Astrocyte (in vitro differentiated cells and primary cell): ENCODE results near the gene MEGF6. TPM values are rescaled to one million over a fixed set of nuclear protein-coding genes. Genes with fewer than 3 reads are reported as not detected.

ENCODE experiments used
- DNase-seq: peaks from one replicate; pipeline ENCODE4 v3.0.0-alpha.2; 2010; ENCODE audit warnings: low read depth
- FAIRE-seq: peaks from 2 replicates; lab custom pipeline; 2011; peaks lifted over from hg19 to GRCh38; lab: Jason Lieb, UNC
- H2AFZ ChIP-seq: 2 replicates; pipeline ENCODE4 v1.6.0; 2012; ENCODE audit warnings: low read depth, low read length, inconsistent platforms
- H3K27ac ChIP-seq: 2 replicates; pipeline ENCODE4 v1.5.1; 2011; ENCODE audit warnings: low read depth, low read length, inconsistent platforms
- H3K27me3 ChIP-seq: 2 replicates; pipeline ENCODE4 v1.6.0; 2011; ENCODE audit warnings: low read length, inconsistent platforms; ENCODE audit not compliant: insufficient read depth
- H3K36me3 ChIP-seq: 2 replicates; pipeline ENCODE4 v1.5.1; 2011; ENCODE audit warnings: low read length, inconsistent platforms; ENCODE audit not compliant: insufficient read depth
- H3K4me1 ChIP-seq: 2 replicates; pipeline ENCODE4 v1.5.1; 2011; ENCODE audit warnings: low read length, inconsistent platforms; ENCODE audit not compliant: insufficient read depth
- H3K4me2 ChIP-seq: 2 replicates; pipeline ENCODE4 v1.6.0; 2012; ENCODE audit warnings: low read length, inconsistent platforms
- H3K4me3 ChIP-seq: 2 replicates; pipeline ENCODE4 v1.5.1; 2011; ENCODE audit warnings: low read depth, mild to moderate bottlenecking, low read length, inconsistent platforms; ENCODE audit not compliant: insufficient read depth
- H3K79me2 ChIP-seq: 2 replicates; pipeline ENCODE4 v1.6.0; 2012; ENCODE audit warnings: mild to moderate bottlenecking, low read length, inconsistent platforms; ENCODE audit not compliant: insufficient read depth
- H3K9ac ChIP-seq: 2 replicates; pipeline ENCODE4 v1.6.0; 2012; ENCODE audit warnings: mild to moderate bottlenecking, low read length, inconsistent platforms
- H3K9me3 ChIP-seq: 2 replicates; pipeline ENCODE4 v1.5.1; 2012; ENCODE audit warnings: low read depth, mild to moderate bottlenecking, low read length, inconsistent platforms; ENCODE audit not compliant: insufficient read depth
- H4K20me1 ChIP-seq: 2 replicates; pipeline ENCODE4 v1.6.0; 2012; ENCODE audit warnings: low read length, inconsistent platforms; ENCODE audit not compliant: insufficient read depth
- H3K27ac Mint-ChIP-seq: one replicate; pipeline ENCODE4 v1.8.0; 2021; ENCODE audit warnings: mild to moderate bottlenecking, mixed read lengths; ENCODE audit not compliant: unreplicated experiment
- H3K27me3 Mint-ChIP-seq: one replicate; pipeline ENCODE4 v1.8.0; 2021; ENCODE audit warnings: low read depth, mixed read lengths; ENCODE audit not compliant: unreplicated experiment
- H3K36me3 Mint-ChIP-seq: one replicate; pipeline ENCODE4 v1.8.0; 2021; ENCODE audit warnings: low read depth, mixed read lengths; ENCODE audit not compliant: unreplicated experiment
- H3K4me1 Mint-ChIP-seq: one replicate; pipeline ENCODE4 v1.8.0; 2021; ENCODE audit warnings: low read depth, mixed read lengths; ENCODE audit not compliant: unreplicated experiment
- H3K4me3 Mint-ChIP-seq: one replicate; pipeline ENCODE4 v1.8.0; 2021; ENCODE audit warnings: mild to moderate bottlenecking, moderate library complexity, mixed read lengths; ENCODE audit not compliant: unreplicated experiment
- H3K9me3 Mint-ChIP-seq: one replicate; pipeline ENCODE4 v1.8.0; 2021; ENCODE audit warnings: mild to moderate bottlenecking, mixed read lengths; ENCODE audit not compliant: unreplicated experiment
- EZH2 ChIP-seq: IDR thresholded peaks from 2 replicates; pipeline ENCODE4 v1.6.1; 2012; ENCODE audit warnings: mild to moderate bottlenecking, low read length, inconsistent platforms; ENCODE audit not compliant: insufficient read depth
- total RNA-seq: library from RNA; stranded (reverse); gene quantifications from 2 replicates; pipeline ENCODE4 v1.2.1, GENCODE V29; 2021
- TF ChIP-seq, protein P1 (sequence below): IDR thresholded peaks from 2 replicates; pipeline ENCODE4 v1.5.1; 2011; ENCODE audit warnings: low read depth, mild to moderate bottlenecking, inconsistent platforms, low read length, moderate library complexity; ENCODE audit not compliant: insufficient read depth

Gene MEGF6
- total RNA-seq, 1 donor from 2014 or later = 14.8 TPM

- H2AFZ ChIP-seq = no peak overlapping the region
- no peak overlapping the region for H3K4me2 ChIP-seq
- H3K9me3 ChIP-seq = no peaks in the 10 kb centered on the region
- H3K4me1 Mint-ChIP-seq = peaks cover 4% of the 10 kb centered on the region
- H3K4me1 ChIP-seq = peaks cover 16% of the 10 kb centered on the region
- H3K4me3 Mint-ChIP-seq = no peak overlapping the region
- peaks cover 2% of the 10 kb centered on the region for H3K27me3 ChIP-seq
- TF ChIP-seq EZH2 = no peak
- TF ChIP-seq, protein P1, sequence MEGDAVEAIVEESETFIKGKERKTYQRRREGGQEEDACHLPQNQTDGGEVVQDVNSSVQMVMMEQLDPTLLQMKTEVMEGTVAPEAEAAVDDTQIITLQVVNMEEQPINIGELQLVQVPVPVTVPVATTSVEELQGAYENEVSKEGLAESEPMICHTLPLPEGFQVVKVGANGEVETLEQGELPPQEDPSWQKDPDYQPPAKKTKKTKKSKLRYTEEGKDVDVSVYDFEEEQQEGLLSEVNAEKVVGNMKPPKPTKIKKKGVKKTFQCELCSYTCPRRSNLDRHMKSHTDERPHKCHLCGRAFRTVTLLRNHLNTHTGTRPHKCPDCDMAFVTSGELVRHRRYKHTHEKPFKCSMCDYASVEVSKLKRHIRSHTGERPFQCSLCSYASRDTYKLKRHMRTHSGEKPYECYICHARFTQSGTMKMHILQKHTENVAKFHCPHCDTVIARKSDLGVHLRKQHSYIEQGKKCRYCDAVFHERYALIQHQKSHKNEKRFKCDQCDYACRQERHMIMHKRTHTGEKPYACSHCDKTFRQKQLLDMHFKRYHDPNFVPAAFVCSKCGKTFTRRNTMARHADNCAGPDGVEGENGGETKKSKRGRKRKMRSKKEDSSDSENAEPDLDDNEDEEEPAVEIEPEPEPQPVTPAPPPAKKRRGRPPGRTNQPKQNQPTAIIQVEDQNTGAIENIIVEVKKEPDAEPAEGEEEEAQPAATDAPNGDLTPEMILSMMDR = no peak
- no peaks in the 10 kb centered on the region for H3K36me3 ChIP-seq
- peaks cover 17% of the 10 kb centered on the region for H3K27me3 Mint-ChIP-seq
- FAIRE-seq (no peak), DNase-seq (no peak)
- H3K27ac Mint-ChIP-seq = no peak overlapping the region
- no peak overlapping the region for H3K9ac ChIP-seq
- H4K20me1 ChIP-seq = no peaks in the 10 kb centered on the region
- no peaks in the 10 kb centered on the region for H3K36me3 Mint-ChIP-seq
- H3K79me2 ChIP-seq = no peaks in the 10 kb centered on the region
- no peak overlapping the region for H3K27ac ChIP-seq
- no peak overlapping the region for H3K4me3 ChIP-seq
- H3K9me3 Mint-ChIP-seq = no peaks in the 10 kb centered on the region
These were observed 59.1 kb downstream of the MEGF6 start for GRCh38 chr1:3552176-3552575.

GRCh38 chr1:3551711-3552110, 59.6 kb downstream of the MEGF6 start:
- no peaks in the 10 kb centered on the region for H3K9me3 ChIP-seq
- no peak overlapping the region for H3K4me3 ChIP-seq
- Mint-ChIP-seq H3K27me3 (peaks cover 13% of the 10 kb centered on the region), H3K4me1 (peaks cover 4% of the 10 kb centered on the region), H3K4me3 (no peak overlapping the region), H3K9me3 (no peaks in the 10 kb centered on the region), H3K36me3 (no peaks in the 10 kb centered on the region), H3K27ac (no peak overlapping the region)
- no peaks in the 10 kb centered on the region for H4K20me1 ChIP-seq
- H3K27ac ChIP-seq = no peak overlapping the region
- H2AFZ ChIP-seq = no peak overlapping the region
- H3K4me2 ChIP-seq = no peak overlapping the region
- no peak for DNase-seq
- peaks cover 2% of the 10 kb centered on the region for H3K27me3 ChIP-seq
- H3K36me3 ChIP-seq = no peaks in the 10 kb centered on the region
- peaks cover 12% of the 10 kb centered on the region for H3K4me1 ChIP-seq
- TF ChIP-seq EZH2 = no peak
- TF ChIP-seq, protein P1 = no peak
- FAIRE-seq = no peak
- H3K9ac ChIP-seq = no peak overlapping the region
- H3K79me2 ChIP-seq = no peaks in the 10 kb centered on the region

GRCh38 chr1:3551290-3551678, 60.0 kb downstream of the MEGF6 start:
- no peak for DNase-seq
- H3K27ac Mint-ChIP-seq = no peak overlapping the region
- FAIRE-seq = no peak
- no peaks in the 10 kb centered on the region for H3K9me3 Mint-ChIP-seq
- Histone ChIP-seq H4K20me1 (no peaks in the 10 kb centered on the region), H3K4me2 (no peak overlapping the region), H3K27me3 (peaks cover 2% of the 10 kb centered on the region), H3K27ac (no peak overlapping the region), H3K79me2 (no peaks in the 10 kb centered on the region), H2AFZ (no peak overlapping the region), H3K9me3 (no peaks in the 10 kb centered on the region), H3K4me1 (peaks cover 12% of the 10 kb centered on the region), H3K4me3 (no peak overlapping the region), H3K9ac (no peak overlapping the region), H3K36me3 (no peaks in the 10 kb centered on the region)
- H3K36me3 Mint-ChIP-seq = no peaks in the 10 kb centered on the region
- H3K4me3 Mint-ChIP-seq = no peak overlapping the region
- peaks cover 4% of the 10 kb centered on the region for H3K4me1 Mint-ChIP-seq
- peaks cover 9% of the 10 kb centered on the region for H3K27me3 Mint-ChIP-seq
- TF ChIP-seq, protein P1 = no peak
- no peak for TF ChIP-seq EZH2
